Stromal cell of bone marrow (primary cell): ENCODE measurements around the gene TP53AIP1.

ENCODE experiments used
- DNase-seq: peaks from one replicate; pipeline ENCODE4 v3.0.0-alpha.2; 2012; ENCODE audit warnings: low read depth

The TP53AIP1 gene

DNA sequence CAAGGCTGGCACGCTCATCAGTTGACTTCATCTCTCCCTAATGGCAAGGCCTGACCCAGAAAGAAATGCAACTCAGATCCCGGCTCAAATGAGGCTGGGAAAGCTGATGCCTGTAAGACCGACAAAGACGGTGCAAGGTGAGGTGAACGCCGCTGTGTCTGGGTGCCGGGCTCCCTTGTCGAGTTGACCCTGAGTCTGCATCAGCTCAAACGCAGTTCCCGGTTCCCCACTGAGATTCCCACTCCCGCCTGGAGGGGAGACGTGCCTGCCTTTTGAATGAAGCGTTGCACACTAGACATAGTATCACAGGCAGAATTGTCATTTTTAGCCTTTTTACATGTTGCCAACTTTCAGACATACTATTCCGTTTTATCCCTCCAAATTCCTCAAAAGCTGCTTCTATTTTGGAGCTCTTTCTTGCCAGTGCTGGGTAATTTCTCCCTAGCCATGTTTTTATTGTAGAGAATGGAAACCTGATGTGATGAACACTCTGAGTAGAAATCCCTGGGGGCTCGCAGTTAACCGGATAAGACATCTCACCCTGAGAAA is 831 bp upstream of the TP53AIP1 start:
- DNase-seq: no peak

DNA sequence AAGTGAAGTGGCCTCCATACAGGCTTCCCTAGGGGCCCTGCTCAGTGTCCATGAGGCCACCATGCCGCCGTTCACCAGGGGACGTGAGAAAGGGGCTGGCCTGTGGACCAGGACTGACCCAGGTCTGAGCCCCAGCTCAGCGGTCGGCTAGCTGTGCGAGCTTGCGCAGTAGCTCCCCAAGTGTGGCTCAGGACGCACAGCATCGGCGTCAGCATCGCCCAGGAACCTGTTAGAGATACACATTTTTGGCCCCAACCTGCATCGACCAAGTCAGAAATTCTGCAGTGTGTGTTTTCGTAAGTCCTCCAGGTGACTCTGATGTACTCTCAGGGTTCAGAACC is 429 bp downstream of the TP53AIP1 start:
- no peak for DNase-seq

GRCh38 chr11:128941573-128942271 is 949 bp downstream of the TP53AIP1 start:
- DNase-seq: no peak

- DNase-seq: no peak
Observed at GRCh38 chr11:128941110-128941509, 1.6 kb downstream of the TP53AIP1 start.

DNA sequence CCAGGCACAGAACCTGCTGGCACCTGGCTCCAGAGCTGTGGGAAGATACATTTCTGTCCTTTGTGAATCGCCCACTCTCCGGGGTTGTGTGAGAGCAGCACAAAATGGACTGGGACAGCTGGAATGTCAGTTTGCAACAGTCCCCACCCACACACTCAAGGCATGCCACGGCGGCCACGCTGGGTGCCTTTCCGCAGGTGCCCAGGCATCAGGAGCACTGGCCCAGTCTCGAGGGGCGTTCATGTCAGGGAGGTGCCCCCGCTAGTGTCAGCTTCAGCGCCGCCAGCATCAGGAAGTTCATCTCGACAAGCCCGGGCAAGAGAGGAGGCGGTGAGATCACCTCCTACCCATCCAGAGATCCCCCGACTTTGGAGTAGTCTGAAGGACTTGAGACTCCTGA is 2.1 kb downstream of the TP53AIP1 start:
- DNase-seq: no peak

DNA sequence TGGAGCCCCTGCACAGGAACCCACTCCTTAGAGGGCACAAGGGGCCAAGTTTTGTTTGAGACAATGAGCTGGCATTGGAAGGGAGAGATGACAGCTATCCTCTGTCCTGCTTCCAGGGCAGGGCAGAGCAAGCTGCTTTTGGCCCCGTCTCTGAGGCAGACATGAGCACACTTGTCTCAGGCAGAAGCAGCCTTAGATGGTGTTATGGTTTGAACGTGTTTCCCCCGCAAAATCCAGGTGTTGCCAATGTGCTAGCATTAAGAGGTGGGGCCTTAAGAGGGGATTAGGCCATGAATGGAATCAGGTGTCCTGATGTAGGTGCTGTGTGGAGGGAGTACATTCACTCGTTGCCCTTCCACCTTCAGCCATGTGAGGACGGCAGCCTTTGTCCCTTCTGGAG is 2.5 kb downstream of the TP53AIP1 start:
- no peak for DNase-seq

GRCh38 chr11:128939591-128939990 is 3.1 kb downstream of the TP53AIP1 start:
- DNase-seq: no peak

- no peak for DNase-seq
Observed at GRCh38 chr11:128938156-128938885, 4.3 kb downstream of the TP53AIP1 start.

DNA sequence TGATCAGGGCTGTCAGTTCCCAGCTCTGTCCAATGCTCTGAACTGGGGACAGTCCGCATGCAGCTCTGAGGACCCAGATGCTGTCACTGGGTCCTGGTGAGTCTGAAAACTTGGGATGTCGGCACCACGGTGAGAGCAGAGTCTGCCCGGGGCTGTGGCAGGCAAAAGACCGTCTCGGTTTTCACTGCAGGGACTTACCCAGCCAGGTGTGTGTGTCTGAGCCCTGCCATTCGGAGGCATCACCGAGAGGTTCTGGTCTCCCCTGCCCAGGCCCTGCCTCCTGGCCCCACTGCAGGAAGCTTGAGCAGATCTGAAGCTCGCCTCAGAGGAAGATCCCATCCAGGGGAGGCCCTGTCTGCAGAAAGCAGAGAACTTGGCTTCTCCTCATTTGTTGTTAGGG is 5.2 kb downstream of the TP53AIP1 start:
- DNase-seq: no peak

DNA sequence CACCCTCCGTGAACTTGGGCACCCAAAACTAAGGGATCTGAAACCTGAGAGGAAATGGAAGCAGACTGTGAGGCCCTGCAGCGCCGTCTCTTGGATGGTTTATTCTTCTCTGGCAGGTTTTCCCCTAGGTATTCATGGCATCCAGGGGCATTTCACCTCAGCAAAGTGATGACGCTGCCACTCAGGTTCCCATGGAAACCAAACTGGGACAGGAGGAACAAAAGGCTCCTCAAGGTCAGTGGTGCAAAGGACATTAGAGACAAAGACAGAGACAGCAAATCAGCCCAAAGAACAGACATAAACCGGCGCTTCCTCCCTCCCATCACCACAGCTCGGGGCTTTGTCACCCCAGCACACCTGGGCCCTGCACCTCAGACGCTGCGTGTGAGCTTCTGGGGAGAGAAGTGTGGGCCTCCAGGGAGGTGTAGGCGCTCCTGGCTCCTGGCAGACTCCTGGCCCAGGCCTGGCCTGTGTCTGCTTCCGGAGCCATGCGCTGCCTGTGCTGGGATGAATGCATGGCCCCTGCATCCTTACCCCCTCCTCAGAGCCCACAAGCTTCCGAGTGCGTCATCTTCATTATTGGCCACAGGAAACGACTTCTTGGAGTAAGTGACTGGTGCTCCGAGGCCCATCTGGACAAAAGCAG is 5.9 kb downstream of the TP53AIP1 start:
- no peak for DNase-seq

DNA sequence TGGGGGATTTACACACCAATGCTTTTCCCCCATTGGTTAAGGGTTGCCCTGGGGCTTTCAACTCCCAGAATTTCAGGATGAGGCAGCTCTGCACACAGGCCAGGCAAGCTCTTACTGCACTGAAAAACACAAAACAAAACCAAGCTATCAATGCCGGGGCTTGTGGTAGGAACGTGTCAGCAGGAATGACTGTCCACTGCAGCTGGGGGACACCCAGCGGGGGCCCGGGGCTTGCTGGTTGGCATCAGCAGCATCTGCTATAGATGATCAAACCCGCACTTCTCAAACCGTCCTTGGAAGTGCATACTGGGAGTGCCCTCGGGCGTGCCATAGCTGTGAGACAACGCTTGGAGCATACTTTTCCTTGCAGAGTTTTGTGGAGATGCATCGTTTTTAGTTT is 7.7 kb downstream of the TP53AIP1 start:
- no peak for DNase-seq

GRCh38 chr11:128934351-128934750 is 8.3 kb downstream of the TP53AIP1 start:
- no peak for DNase-seq

- DNase-seq: no peak
Observed at GRCh38 chr11:128933481-128934178, 9.0 kb downstream of the TP53AIP1 start.

- DNase-seq: no peak
Observed at GRCh38 chr11:128931668-128932067, 11.0 kb downstream of the TP53AIP1 start.

DNA sequence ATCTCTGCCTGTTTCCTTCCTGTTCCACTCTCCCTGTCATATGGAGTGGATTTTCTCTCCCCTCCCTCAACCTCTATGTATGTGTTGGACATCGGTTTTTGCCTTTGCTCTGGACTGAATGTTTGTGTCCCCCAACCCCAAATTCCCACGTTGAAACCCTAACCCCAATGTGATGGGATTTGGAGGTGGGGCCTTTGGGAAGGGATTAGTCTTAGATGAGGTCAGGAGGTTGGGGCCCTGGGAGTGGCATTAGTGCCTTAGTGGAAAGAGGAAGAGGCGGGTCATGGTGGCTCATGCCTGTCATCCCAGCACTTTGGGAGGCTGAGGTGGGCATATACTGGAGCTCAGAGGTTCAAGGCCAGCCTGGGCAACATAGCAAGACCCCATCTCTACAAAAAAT is 11.6 kb downstream of the TP53AIP1 start:
- no peak for DNase-seq

GRCh38 chr11:128929991-128930390 is 12.7 kb downstream of the TP53AIP1 start:
- no peak for DNase-seq

DNA sequence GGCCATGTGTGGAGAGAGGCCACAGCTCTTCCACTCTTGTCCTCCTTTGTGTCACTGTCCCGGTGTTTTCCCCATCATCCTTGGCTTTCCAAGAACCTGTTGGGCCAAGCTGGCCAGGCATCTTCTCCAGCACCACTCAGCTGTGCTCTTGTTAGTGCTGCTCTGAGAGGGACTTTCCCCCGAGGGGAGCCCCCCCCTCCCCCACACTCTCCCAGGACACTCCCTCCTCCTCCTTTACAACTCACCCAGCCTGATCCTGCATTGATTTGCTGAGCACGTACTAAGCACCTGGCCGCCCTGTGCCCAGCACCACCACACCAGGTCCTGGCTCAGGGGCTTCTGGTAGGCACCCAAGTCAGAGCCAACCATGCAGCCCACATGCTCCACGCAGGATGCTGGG is 13.2 kb downstream of the TP53AIP1 start:
- DNase-seq: no peak

GRCh38 chr11:128928400-128928799 is 14.3 kb downstream of the TP53AIP1 start:
- DNase-seq: no peak

DNA sequence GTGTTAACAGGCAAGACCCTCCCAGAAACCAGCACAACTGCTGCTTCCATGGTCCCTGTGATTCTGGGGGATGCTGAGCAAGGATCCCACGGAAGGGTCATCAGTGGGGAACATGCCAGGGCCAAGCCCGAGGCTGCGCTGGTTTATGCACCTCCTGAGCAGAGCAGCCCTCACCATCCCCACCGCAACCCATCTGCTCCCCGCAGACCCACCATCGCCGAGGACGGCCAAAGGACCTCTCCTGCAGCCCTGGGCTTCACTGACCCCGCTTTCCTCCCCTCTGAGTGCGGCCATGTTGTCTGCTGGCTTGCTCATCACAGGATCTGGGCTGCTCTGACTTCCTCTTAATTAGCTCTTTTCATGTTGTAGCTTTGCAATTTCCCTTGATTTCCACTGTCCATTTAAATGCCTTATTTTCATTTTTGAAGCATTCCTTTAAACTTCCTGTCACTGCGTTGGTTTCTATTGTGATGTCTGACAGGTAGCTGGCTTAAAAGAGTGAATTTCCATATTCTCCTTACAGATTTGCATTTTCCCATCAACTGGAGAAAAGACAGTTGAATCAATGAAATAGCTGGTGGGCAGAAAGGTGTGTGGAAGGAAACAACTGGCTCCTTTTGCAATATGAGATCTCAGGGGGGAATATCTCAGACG is 14.9 kb downstream of the TP53AIP1 start:
- DNase-seq: no peak

GRCh38 chr11:128927108-128927461 is 15.6 kb downstream of the TP53AIP1 start:
- no peak for DNase-seq

DNA sequence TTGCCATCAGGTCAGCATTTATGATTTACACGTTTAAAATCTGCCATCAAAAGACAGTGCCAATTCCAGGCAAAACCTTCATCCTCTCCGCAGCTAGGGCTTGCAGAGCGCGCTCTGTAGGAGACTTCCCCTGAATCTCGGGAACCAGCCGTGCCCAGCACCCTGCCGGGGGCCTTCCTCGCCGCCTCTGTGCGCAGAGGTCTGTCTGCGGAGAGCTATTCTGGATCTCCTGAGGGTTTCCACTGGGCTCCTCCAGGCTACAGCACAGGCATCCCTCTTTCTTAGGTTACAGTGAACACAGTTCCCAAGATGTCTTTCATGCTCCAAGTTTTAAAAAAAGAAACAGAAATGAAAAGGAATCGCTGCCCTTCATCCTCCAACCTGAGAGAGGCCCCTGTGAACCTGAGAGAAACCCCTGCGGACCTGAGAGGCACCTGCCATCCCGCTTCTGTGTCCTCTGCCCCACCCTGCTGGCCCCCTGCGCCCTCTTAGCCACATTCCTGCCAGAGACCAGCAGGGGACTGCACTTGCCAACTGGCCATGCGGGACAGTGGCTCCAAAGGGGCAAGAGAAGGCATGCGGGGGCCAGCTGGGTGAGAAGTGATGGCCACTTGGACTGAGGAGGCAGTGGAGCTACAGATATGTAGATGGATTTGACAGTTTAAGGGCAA is 16.1 kb downstream of the TP53AIP1 start:
- no peak for DNase-seq

DNA sequence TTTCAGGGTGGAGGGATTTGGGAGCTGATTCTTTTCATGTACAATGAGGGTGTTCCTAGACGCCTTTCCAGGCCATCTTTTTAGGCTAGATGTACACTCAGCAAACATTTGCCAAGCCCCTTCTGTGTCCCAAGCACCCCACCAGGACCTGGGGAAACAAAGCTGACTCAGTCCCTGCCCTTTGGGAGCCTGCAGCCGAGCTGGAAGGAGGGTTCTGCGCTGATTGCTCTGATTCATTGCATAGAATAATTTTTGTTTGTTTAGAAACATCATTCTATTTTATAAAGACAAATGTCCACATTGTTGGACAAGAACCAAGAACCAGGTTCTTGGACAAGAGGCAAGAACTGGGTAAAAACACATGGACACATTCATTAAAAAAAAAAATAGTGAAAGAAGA is 16.7 kb downstream of the TP53AIP1 start:
- DNase-seq: no peak
